Measurements from ENCODE around the gene KIF17. TPM values are rescaled to one million over a fixed set of nuclear protein-coding genes. Genes with fewer than 3 reads are reported as not detected.

The KIF17 gene
- total RNA-seq, 2 experiments from 2014 or later, result 0.16 TPM; not detected in 1

GRCh38 chr1:20625176-20626097, 92.4 kb downstream of the KIF17 start:
- H3K27me3 Mint-ChIP-seq, result peaks cover 6% of the 10 kb centered on the region
- DNase-seq, result no peak
- H3K4me1 Mint-ChIP-seq, result no peaks in the 10 kb centered on the region
- H3K9me3 Mint-ChIP-seq, result peaks cover 6% of the 10 kb centered on the region
- no peak overlapping the region for H3K27ac Mint-ChIP-seq
- H3K36me3 Mint-ChIP-seq, result no peaks in the 10 kb centered on the region
- no peak overlapping the region for H3K4me3 Mint-ChIP-seq

GRCh38 chr1:20624709-20625108, 93.1 kb downstream of the KIF17 start:
- H3K4me1 Mint-ChIP-seq, result no peaks in the 10 kb centered on the region
- no peaks in the 10 kb centered on the region for H3K36me3 Mint-ChIP-seq
- peaks cover 6% of the 10 kb centered on the region for H3K27me3 Mint-ChIP-seq
- DNase-seq, result no peak
- H3K27ac Mint-ChIP-seq, result no peak overlapping the region
- H3K9me3 Mint-ChIP-seq, result peaks cover 6% of the 10 kb centered on the region
- no peak overlapping the region for H3K4me3 Mint-ChIP-seq

GRCh38 chr1:20621012-20621411, 96.8 kb downstream of the KIF17 start:
- Mint-ChIP-seq H3K9me3 (no peaks in the 10 kb centered on the region), H3K4me3 (no peak overlapping the region), H3K27ac (no peak overlapping the region), H3K36me3 (no peaks in the 10 kb centered on the region), H3K27me3 (peaks cover 9% of the 10 kb centered on the region), H3K4me1 (no peaks in the 10 kb centered on the region)
- DNase-seq, result no peak

- Mint-ChIP-seq H3K27me3 (peaks cover 6% of the 10 kb centered on the region), H3K4me3 (no peak overlapping the region), H3K36me3 (no peaks in the 10 kb centered on the region), H3K9me3 (no peaks in the 10 kb centered on the region), H3K4me1 (no peaks in the 10 kb centered on the region), H3K27ac (no peak overlapping the region)
- DNase-seq, result no peak
Observed at GRCh38 chr1:20619999-20620398, 97.8 kb downstream of the KIF17 start.

GRCh38 chr1:20618550-20618949, 99.3 kb downstream of the KIF17 start:
- no peak overlapping the region for H3K27ac Mint-ChIP-seq
- H3K9me3 Mint-ChIP-seq, result no peaks in the 10 kb centered on the region
- peaks cover 6% of the 10 kb centered on the region for H3K27me3 Mint-ChIP-seq
- H3K36me3 Mint-ChIP-seq, result no peaks in the 10 kb centered on the region
- H3K4me3 Mint-ChIP-seq, result no peak overlapping the region
- no peak for DNase-seq
- H3K4me1 Mint-ChIP-seq, result no peaks in the 10 kb centered on the region

GRCh38 chr1:20616847-20617487, 100.8 kb downstream of the KIF17 start:
- no peak overlapping the region for H3K4me3 Mint-ChIP-seq
- peaks cover 3% of the 10 kb centered on the region for H3K27me3 Mint-ChIP-seq
- no peaks in the 10 kb centered on the region for H3K9me3 Mint-ChIP-seq
- no peak overlapping the region for H3K27ac Mint-ChIP-seq
- H3K36me3 Mint-ChIP-seq, result no peaks in the 10 kb centered on the region
- DNase-seq, result no peak
- H3K4me1 Mint-ChIP-seq, result no peaks in the 10 kb centered on the region

- DNase-seq, result no peak
- H3K27me3 Mint-ChIP-seq, result peaks cover 3% of the 10 kb centered on the region
- H3K36me3 Mint-ChIP-seq, result no peaks in the 10 kb centered on the region
- H3K27ac Mint-ChIP-seq, result no peak overlapping the region
- H3K9me3 Mint-ChIP-seq, result no peaks in the 10 kb centered on the region
- no peak overlapping the region for H3K4me3 Mint-ChIP-seq
- no peaks in the 10 kb centered on the region for H3K4me1 Mint-ChIP-seq
Observed at GRCh38 chr1:20615946-20616846, 101.6 kb downstream of the KIF17 start.

GRCh38 chr1:20614131-20614579, 103.7 kb downstream of the KIF17 start:
- Mint-ChIP-seq H3K9me3 (no peaks in the 10 kb centered on the region), H3K27me3 (peaks cover 3% of the 10 kb centered on the region), H3K4me1 (no peaks in the 10 kb centered on the region), H3K36me3 (no peaks in the 10 kb centered on the region), H3K27ac (no peak overlapping the region), H3K4me3 (no peak overlapping the region)
- DNase-seq, result no peak

Other genes starting within 250 kb of the KIF17 start
- under 1 TPM; 0.25 to 0.52 TPM for gene CAMK2N1, start 231.8 kb downstream of the KIF17 start, total RNA-seq
- 10 to 100 TPM; 19.7 to 20.4 TPM for gene MUL1, start 209.9 kb downstream of the KIF17 start, total RNA-seq
- not detected for gene FAM43B, start 165.4 kb downstream of the KIF17 start, total RNA-seq
- gene CDA, start 128.9 kb downstream of the KIF17 start, total RNA-seq, result not detected
- 1 to 10 TPM; 1.9 to 2.1 TPM for gene PINK1, start 84.5 kb downstream of the KIF17 start, total RNA-seq
- 100 to 1,000 TPM; 156 to 164 TPM for gene DDOST, start 56.6 kb downstream of the KIF17 start, total RNA-seq
- gene SH2D5, start 14.7 kb upstream of the KIF17 start, total RNA-seq, result 1 to 10 TPM; 2.7 to 2.8 TPM
- 100 to 1,000 TPM; 156 to 169 TPM for gene HP1BP3, start 69.3 kb upstream of the KIF17 start, total RNA-seq